ENCODE measurements around the gene PDE6A.

Gene PDE6A

DNA sequence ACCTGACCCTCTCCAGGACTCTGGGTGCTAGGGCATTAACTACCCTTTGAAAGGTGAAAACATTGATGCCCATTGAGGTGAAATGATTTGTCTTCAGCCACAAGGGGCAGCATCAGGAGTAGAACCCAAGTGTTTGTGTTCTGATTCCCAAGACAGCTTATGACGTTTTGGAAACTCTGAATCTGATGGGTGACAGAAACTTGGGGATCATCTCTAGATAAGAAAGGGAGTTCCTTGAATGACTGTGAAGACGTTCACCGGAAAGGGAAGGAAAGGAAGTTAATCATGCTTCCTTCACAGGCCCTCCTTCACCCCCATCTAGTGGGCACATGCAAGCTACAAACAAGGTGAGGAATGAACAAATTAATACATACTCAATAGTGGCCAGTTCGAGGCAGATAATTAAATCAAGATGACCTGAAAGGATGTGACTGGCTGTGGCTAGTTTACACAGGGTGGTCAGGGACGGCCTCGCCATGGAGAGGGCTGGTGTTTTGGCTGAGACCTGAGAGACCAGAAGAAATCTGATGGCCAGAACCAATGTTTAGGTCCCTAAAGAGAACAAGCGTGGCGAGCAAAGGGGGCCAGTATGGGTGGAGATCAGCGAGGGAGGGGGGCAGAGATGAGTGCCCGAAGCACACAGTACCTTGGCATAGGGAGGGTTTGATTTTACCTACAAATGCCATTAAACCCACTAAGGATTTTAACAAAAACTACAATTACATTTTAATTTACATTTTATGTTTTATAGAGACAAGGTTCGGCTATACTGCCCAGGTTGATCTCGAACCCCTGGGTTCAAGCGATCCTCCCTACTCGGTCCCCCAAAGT lies 15.0 kb upstream of the PDE6A start:
- no peaks in the 10 kb centered on the region for H3K9me3 ChIP-seq (ENCODE audit: control insufficient read depth, insufficient read depth, low read length)
- no peaks in the 10 kb centered on the region for H3K79me2 ChIP-seq (ENCODE audit: control insufficient read depth, low read length)
- H3F3A ChIP-seq (ENCODE audit: control insufficient read depth, insufficient read depth) = peaks cover 5% of the 10 kb centered on the region; the same call in 1 of the 2 replicates
- H3K27ac ChIP-seq (ENCODE audit: low read depth, low read length) = 0 out of 2 replicates have a peak overlapping the region, but pooled peaks have one; percentile 20
- no peaks in the 10 kb centered on the region for H3K27me3 ChIP-seq (ENCODE audit: control insufficient read depth, low read length)
- no peak for TF ChIP-seq EZH2phosphoT487 (IDR thresholded peaks at IDR 0.05; ENCODE audit: borderline replicate concordance, low read length)
- TF ChIP-seq, protein P1, sequence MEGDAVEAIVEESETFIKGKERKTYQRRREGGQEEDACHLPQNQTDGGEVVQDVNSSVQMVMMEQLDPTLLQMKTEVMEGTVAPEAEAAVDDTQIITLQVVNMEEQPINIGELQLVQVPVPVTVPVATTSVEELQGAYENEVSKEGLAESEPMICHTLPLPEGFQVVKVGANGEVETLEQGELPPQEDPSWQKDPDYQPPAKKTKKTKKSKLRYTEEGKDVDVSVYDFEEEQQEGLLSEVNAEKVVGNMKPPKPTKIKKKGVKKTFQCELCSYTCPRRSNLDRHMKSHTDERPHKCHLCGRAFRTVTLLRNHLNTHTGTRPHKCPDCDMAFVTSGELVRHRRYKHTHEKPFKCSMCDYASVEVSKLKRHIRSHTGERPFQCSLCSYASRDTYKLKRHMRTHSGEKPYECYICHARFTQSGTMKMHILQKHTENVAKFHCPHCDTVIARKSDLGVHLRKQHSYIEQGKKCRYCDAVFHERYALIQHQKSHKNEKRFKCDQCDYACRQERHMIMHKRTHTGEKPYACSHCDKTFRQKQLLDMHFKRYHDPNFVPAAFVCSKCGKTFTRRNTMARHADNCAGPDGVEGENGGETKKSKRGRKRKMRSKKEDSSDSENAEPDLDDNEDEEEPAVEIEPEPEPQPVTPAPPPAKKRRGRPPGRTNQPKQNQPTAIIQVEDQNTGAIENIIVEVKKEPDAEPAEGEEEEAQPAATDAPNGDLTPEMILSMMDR (IDR thresholded peaks at IDR 0.05; ENCODE audit: low read depth, low read length, poor library complexity, severe bottlenecking) = peak; percentile 93
- peaks cover 24% of the 10 kb centered on the region for H3K4me1 ChIP-seq (ENCODE audit: control insufficient read depth, low read length)
- H4K20me1 ChIP-seq (ENCODE audit: control insufficient read depth, insufficient read depth, low read depth, low read length) = no peaks in the 10 kb centered on the region
- no peaks in the 10 kb centered on the region for H3K36me3 ChIP-seq (ENCODE audit: control insufficient read depth, low read length)
- peak overlapping the region; percentile 79 for H3K4me3 ChIP-seq (ENCODE audit: low read length)
- H3K4me2 ChIP-seq (ENCODE audit: low read length) = peak overlapping the region; percentile 81
- no peaks in the 10 kb centered on the region for H3K9me2 ChIP-seq (replicated peaks; ENCODE audit: control insufficient read depth, low read length)

- Histone ChIP-seq H3K27me3 (ENCODE audit: control insufficient read depth, low read length) (no peaks in the 10 kb centered on the region), H3K4me2 (ENCODE audit: low read length) (no peak overlapping the region), H3K27ac (ENCODE audit: low read depth, low read length) (no peak overlapping the region)
These were observed 13.3 kb upstream of the PDE6A start for GRCh38 chr5:149957855-149958254.

DNA sequence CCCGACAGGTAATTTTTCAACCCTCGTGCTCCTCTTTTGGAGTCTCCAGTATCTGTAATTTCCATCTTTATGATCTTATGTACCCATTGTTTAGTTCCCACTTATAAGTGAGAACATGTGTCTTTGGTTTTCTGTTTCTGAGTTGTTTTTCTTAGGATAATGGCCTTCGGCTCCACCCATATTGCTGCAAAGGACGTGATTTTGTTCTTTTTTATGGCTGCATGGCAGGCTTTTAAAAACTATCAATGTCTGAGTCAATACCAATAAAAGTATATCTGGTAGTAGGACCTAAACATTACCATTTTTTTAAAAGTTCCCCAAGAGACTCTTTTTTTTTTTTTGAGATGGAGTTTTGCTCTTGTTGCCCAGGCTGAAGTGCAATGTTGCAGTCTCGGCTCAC lies 12.1 kb upstream of the PDE6A start:
- Histone ChIP-seq H3K36me3 (ENCODE audit: control insufficient read depth, low read length) (no peaks in the 10 kb centered on the region), H3K27me3 (ENCODE audit: control insufficient read depth, low read length) (no peaks in the 10 kb centered on the region), H3K9me2 (replicated peaks; ENCODE audit: control insufficient read depth, low read length) (no peaks in the 10 kb centered on the region), H3K79me2 (ENCODE audit: control insufficient read depth, low read length) (no peaks in the 10 kb centered on the region), H3K4me1 (ENCODE audit: control insufficient read depth, low read length) (peaks cover 20% of the 10 kb centered on the region), H3K4me3 (ENCODE audit: low read length) (no peak overlapping the region), H3K27ac (ENCODE audit: low read depth, low read length) (no peak overlapping the region), H3K9me3 (ENCODE audit: control insufficient read depth, insufficient read depth, low read length) (no peaks in the 10 kb centered on the region), H3F3A (ENCODE audit: control insufficient read depth, insufficient read depth) (peaks cover 5% of the 10 kb centered on the region; the same call in 1 of the 2 replicates), H4K20me1 (ENCODE audit: control insufficient read depth, insufficient read depth, low read depth, low read length) (no peaks in the 10 kb centered on the region), H3K4me2 (ENCODE audit: low read length) (no peak overlapping the region)
- no peak for TF ChIP-seq EZH2phosphoT487 (IDR thresholded peaks at IDR 0.05; ENCODE audit: borderline replicate concordance, low read length)
- TF ChIP-seq, protein P1 (IDR thresholded peaks at IDR 0.05; ENCODE audit: low read depth, low read length, poor library complexity, severe bottlenecking) = no peak

More at GRCh38 chr5:149957855-149958254, 13.3 kb upstream of the PDE6A start:
- Histone ChIP-seq H3K79me2 (ENCODE audit: control insufficient read depth, low read length) (no peaks in the 10 kb centered on the region), H3K9me2 (replicated peaks; ENCODE audit: control insufficient read depth, low read length) (no peaks in the 10 kb centered on the region), H3K36me3 (ENCODE audit: control insufficient read depth, low read length) (no peaks in the 10 kb centered on the region), H3K4me3 (ENCODE audit: low read length) (no peak overlapping the region), H3K9me3 (ENCODE audit: control insufficient read depth, insufficient read depth, low read length) (no peaks in the 10 kb centered on the region), H3F3A (ENCODE audit: control insufficient read depth, insufficient read depth) (peaks cover 5% of the 10 kb centered on the region; the same call in 1 of the 2 replicates), H3K4me1 (ENCODE audit: control insufficient read depth, low read length) (peaks cover 24% of the 10 kb centered on the region), H4K20me1 (ENCODE audit: control insufficient read depth, insufficient read depth, low read depth, low read length) (no peaks in the 10 kb centered on the region)
- TF ChIP-seq EZH2phosphoT487 (IDR thresholded peaks at IDR 0.05; ENCODE audit: borderline replicate concordance, low read length) = no peak
- TF ChIP-seq, protein P1 (IDR thresholded peaks at IDR 0.05; ENCODE audit: low read depth, low read length, poor library complexity, severe bottlenecking) = no peak

Data from DOHH2 (cell line).